ENCODE results near the gene NLRP9.

GRCh38 chr19:55697069-55697440, 41.1 kb downstream of the NLRP9 start:
- TF ChIP-seq CTCF (conservative IDR thresholded peaks at IDR 0.05; ENCODE audit: low read depth, low read length) (no peak), RAD21 (IDR thresholded peaks at IDR 0.05; ENCODE audit: low read length) (no peak), MXI1 (IDR thresholded peaks at IDR 0.05; ENCODE audit: borderline replicate concordance, low read depth, low read length) (no peak)

All from IMR-90 (cell line).